HG02970 (cell line): ENCODE measurements around the gene IGSF11.
A peak's percentile ranks its signal among the peaks of the same experiment; 100 is the strongest.
"Not testable (repeated sequence)": the region's sequence is repeated elsewhere in the genome, so short reads cannot be mapped to it uniquely, and the experiment has no call there.

Experiments
- ATAC-seq: cut with Tn5 transposase; IDR thresholded peaks from one replicate; pipeline ENCODE4 v1.9.1; 2021; ENCODE audit warnings: mild to moderate bottlenecking, moderate library complexity, moderate number of reproducible peaks; ENCODE audit not compliant: unreplicated experiment, low FRiP score

Gene IGSF11

GRCh38 chr3:119034256-119035013 lies at the start of gene IGSF11:
IGSF11 (minus strand) TSS chr3:119034846; CDS start chr3:119034582, 264 bp downstream.
- peak; percentile 93 for ATAC-seq

GRCh38 chr3:119080364-119080763 lies 45.7 kb upstream of the IGSF11 start:
- ATAC-seq = no peak

- no peak for ATAC-seq
These were observed 38.8 kb upstream of the IGSF11 start for GRCh38 chr3:119073258-119074001.

- not testable (repeated sequence) for ATAC-seq
These were observed 37.8 kb upstream of the IGSF11 start for GRCh38 chr3:119072451-119072850.

- ATAC-seq = no peak
These were observed 35.1 kb upstream of the IGSF11 start for GRCh38 chr3:119069725-119070124.

- no peak for ATAC-seq
These were observed 28.8 kb upstream of the IGSF11 start for GRCh38 chr3:119063471-119063870.

- no peak for ATAC-seq
These were observed 28.2 kb upstream of the IGSF11 start for GRCh38 chr3:119062892-119063291.

- ATAC-seq = no peak
These were observed 9.9 kb upstream of the IGSF11 start for GRCh38 chr3:119044593-119044992.

- ATAC-seq = no peak
These were observed 7.5 kb upstream of the IGSF11 start for GRCh38 chr3:119042162-119042561.

GRCh38 chr3:119035014-119035346 lies 334 bp upstream of the IGSF11 start:
- ATAC-seq = no peak

- no peak for ATAC-seq
These were observed 1.0 kb downstream of the IGSF11 start for GRCh38 chr3:119033393-119034255.

- ATAC-seq = no peak
These were observed 9.4 kb downstream of the IGSF11 start for GRCh38 chr3:119025171-119025795.

GRCh38 chr3:119019767-119020518 lies 14.7 kb downstream of the IGSF11 start:
- ATAC-seq = no peak

- no peak for ATAC-seq
These were observed 15.8 kb downstream of the IGSF11 start for GRCh38 chr3:119018690-119019463.

- ATAC-seq = no peak
These were observed 18.7 kb downstream of the IGSF11 start for GRCh38 chr3:119015942-119016341.

- ATAC-seq = no peak
These were observed 20.7 kb downstream of the IGSF11 start for GRCh38 chr3:119013951-119014350.

- no peak for ATAC-seq
These were observed 23.1 kb downstream of the IGSF11 start for GRCh38 chr3:119011528-119011927.

GRCh38 chr3:118997190-118997589 lies 37.5 kb downstream of the IGSF11 start:
- no peak for ATAC-seq

- no peak for ATAC-seq
These were observed 42.9 kb downstream of the IGSF11 start for GRCh38 chr3:118991775-118992174.
